ENCODE data around the gene SERINC4. TPM values are rescaled to one million over a fixed set of nuclear protein-coding genes. Genes with fewer than 3 reads are reported as not detected.
"Not testable (repeated sequence)": the region's sequence is repeated elsewhere in the genome, so short reads cannot be mapped to it uniquely, and the experiment has no call there.

The SERINC4 gene
- total and polyA plus RNA-seq, 8 donors = 0.37 to 0.55 TPM; not detected in 6

DNA sequence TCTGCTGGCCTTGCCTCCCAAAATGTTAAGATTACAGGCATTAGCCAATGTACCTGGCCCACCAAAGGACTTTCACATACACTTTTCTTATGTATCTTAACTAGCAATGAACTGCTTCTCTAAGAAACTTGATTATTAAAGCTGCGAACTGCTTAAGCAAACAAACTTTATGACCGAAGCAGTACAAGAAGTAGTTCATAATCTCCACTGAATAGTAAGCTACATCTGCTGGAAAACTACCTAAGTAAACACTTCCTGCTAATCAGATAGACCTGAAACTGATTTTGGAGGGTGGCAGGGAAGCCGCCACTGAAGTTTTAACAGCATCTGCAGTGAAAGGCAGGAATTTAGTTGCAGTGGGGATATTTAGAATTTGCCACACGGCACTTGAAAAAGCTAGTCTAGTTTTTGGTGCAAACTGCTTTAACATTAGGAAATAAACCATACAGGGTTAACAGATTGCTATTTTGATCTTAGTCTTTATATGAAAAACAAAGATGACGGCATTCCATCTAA, 8.5 kb upstream of the SERINC4 start:
- no peak overlapping the region for H3K4me3 ChIP-seq
- H3K27ac ChIP-seq = no peak overlapping the region
- peaks cover 0 to 22% (median 3%) of the 10 kb centered on the region in 4 donors for H3K4me1 ChIP-seq
- intact Hi-C loops (cut with DNase I; ENCODE audit: low total_unique reads) = no loop called here
- TF ChIP-seq EP300 (IDR thresholded peaks at IDR 0.05) (no peak), POLR2A (IDR thresholded peaks at IDR 0.05) (no peak)
- TF ChIP-seq, protein P1, sequence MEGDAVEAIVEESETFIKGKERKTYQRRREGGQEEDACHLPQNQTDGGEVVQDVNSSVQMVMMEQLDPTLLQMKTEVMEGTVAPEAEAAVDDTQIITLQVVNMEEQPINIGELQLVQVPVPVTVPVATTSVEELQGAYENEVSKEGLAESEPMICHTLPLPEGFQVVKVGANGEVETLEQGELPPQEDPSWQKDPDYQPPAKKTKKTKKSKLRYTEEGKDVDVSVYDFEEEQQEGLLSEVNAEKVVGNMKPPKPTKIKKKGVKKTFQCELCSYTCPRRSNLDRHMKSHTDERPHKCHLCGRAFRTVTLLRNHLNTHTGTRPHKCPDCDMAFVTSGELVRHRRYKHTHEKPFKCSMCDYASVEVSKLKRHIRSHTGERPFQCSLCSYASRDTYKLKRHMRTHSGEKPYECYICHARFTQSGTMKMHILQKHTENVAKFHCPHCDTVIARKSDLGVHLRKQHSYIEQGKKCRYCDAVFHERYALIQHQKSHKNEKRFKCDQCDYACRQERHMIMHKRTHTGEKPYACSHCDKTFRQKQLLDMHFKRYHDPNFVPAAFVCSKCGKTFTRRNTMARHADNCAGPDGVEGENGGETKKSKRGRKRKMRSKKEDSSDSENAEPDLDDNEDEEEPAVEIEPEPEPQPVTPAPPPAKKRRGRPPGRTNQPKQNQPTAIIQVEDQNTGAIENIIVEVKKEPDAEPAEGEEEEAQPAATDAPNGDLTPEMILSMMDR (IDR thresholded peaks at IDR 0.05) = no peak
- H3K9me3 ChIP-seq = no peaks in the 10 kb centered on the region
- 58 to 84% (median 63%) methylated on average over 5 of the region's 5 CpGs for WGBS, 5 donors
- H3K27me3 ChIP-seq = no peaks in the 10 kb centered on the region
- DNase-seq = no peak
- H3K36me3 ChIP-seq = peaks cover 81 to 100% (median 100%) of the 10 kb centered on the region in 4 donors

GRCh38 chr15:43802676-43803075, 2.7 kb upstream of the SERINC4 start:
- H3K9me3 ChIP-seq; H3K27ac ChIP-seq; intact Hi-C loops (cut with DNase I; ENCODE audit: low total_unique reads); DNase-seq; H3K4me3 ChIP-seq; H3K27me3 ChIP-seq: not testable (repeated sequence)
- WGBS, 5 donors = 93 to 99% (median 97%) methylated on average over 7 of the region's 7 CpGs
- Histone ChIP-seq H3K4me1 (peaks cover 15 to 42% (median 38%) of the 10 kb centered on the region in 4 donors), H3K36me3 (peaks cover 39 to 84% (median 80%) of the 10 kb centered on the region in 4 donors)

GRCh38 chr15:43800286-43801141, 494 bp upstream of the SERINC4 start, which contains the start of gene HYPK:
TSS of gene HYPK (plus strand) at chr15:43800599. CDS start at chr15:43800623, 24 bp downstream.
- Histone ChIP-seq H3K4me3 (peak within 1 kb of the TSS; percentile 87 to 97 (median 88)), H3K9me3 (no peaks in the 10 kb centered on the region), H3K36me3 (peaks cover 28 to 84% (median 80%) of the 10 kb centered on the region in 4 donors), H3K27ac (peak within 1 kb of the TSS; percentile 83 to 99 (median 91)), H3K27me3 (no peaks in the 10 kb centered on the region), H3K4me1 (peaks cover 19 to 63% (median 58%) of the 10 kb centered on the region in 4 donors)
- intact Hi-C loops (cut with DNase I; ENCODE audit: low total_unique reads) = no loop called here
- WGBS, 5 donors = 6 to 8% (median 7%) methylated on average over 44 of the region's 44 CpGs
- peak; percentile 95 to 98 for DNase-seq
- peak in 2 of 4 donors; percentile 44 to 55 for TF ChIP-seq POLR2A (IDR thresholded peaks at IDR 0.05)
- TF ChIP-seq, protein P1 (IDR thresholded peaks at IDR 0.05) = no peak
- no peak for TF ChIP-seq EP300 (IDR thresholded peaks at IDR 0.05)
- TF ChIP-seq POLR2AphosphoS5 (IDR thresholded peaks at IDR 0.05) = peak; percentile 83 to 96 (median 84)

DNA sequence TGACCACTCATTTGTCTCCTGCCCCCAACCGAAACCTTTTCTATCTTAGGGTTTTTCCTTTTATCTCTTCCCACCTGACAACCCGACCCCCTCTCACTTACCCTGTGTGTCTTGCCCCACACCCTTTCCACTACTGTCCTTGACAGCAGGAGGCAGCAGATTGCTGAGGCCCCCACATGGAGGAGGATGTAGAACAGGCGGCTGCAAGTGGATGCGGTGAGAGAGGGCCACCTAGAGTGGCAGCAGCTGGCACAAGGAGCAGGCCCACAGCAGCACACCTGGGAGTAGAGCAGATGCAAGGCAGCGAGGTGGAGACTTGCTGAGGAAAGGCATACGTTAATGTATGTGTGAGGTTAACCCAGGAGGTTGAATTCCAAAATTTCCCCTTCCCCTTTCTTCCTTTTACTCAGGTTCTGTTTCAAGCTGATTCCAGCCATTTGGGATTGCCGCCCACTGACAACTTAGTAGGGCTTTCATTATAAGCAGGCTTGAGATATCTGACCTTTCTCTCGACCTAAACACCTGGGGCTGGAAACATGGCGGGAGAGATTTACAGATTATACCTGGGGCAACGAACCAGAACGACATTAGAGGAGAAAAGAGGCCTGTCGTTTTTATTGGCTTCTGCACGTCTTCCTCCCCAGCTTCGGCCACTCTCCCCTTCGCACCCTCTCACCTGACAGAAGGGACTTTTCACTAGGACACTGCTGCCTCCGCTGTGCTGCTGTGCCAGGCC, 643 bp downstream of the SERINC4 start:
- Histone ChIP-seq H3K4me1 (peaks cover 31 to 75% (median 70%) of the 10 kb centered on the region in 4 donors), H3K36me3 (peaks cover 32 to 84% (median 80%) of the 10 kb centered on the region in 4 donors), H3K9me3 (no peaks in the 10 kb centered on the region), H3K4me3 (peak overlapping the region in 3 of 4 donors; percentile 87 to 97 (median 89)), H3K27me3 (no peaks in the 10 kb centered on the region), H3K27ac (peak overlapping the region; percentile 83 to 99 (median 91))
- intact Hi-C loops (cut with DNase I; ENCODE audit: low total_unique reads) = no loop called here
- TF ChIP-seq POLR2AphosphoS5 (IDR thresholded peaks at IDR 0.05) (no peak), POLR2A (IDR thresholded peaks at IDR 0.05) (no peak), EP300 (IDR thresholded peaks at IDR 0.05) (no peak)
- TF ChIP-seq, protein P1 (IDR thresholded peaks at IDR 0.05) = no peak
- DNase-seq = peak in 1 of 2 donors; percentile 57
- 56 to 72% (median 65%) methylated on average over 16 of the region's 16 CpGs for WGBS, 5 donors

Data from stomach (tissue), 9 donors.